ENCODE measurements around the gene PGBD5. TPM values are rescaled to one million over a fixed set of nuclear protein-coding genes. Genes with fewer than 3 reads are reported as not detected.
A peak's percentile ranks its signal among the peaks of the same experiment; 100 is the strongest.

PGBD5 gene
- total RNA-seq, 1 donor from 2014 or later: 14.7 TPM

DNA sequence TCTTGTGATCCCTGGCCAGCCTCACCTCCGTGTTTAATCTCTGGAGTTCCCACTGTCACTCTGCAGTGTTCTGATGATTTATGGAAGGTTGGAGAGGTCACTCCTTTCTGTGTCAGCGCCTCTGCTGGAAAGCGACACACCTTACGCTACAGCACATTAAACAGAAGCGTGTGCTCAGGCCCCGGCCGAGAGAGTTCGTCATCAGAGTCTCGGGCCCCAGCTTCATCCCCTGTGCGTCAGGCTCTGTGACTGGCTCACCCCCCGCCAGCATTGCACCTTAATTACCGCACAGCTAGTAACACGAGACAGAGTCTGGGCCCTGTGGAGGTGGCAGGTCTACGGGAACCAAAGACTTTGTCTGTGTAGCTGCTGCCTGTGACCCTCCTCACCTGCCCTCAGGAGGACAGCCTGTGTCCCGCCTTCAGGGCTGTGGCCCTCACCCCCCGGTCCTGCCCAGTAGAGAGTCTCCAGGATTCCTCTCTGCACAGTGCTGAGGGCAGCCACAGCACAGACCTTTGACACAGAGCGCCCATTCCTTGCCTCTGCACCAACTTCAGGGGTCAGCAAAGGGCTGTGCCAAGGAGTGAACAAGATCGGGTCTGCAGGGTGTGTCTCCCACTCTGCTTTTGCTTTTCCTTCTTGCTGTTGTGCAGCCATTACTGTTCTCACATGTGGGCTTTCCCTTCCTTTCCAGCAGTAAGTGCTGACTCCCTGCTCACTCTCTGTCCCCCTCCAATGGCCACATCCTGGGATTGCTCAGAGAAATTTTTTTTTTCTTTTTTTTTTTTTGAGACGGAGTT, 157.6 kb downstream of the PGBD5 start:
- Mint-ChIP-seq H3K27me3 (ENCODE audit: low read depth, unreplicated experiment) (no peaks in the 10 kb centered on the region), H3K36me3 (ENCODE audit: low read depth, unreplicated experiment) (peaks cover 23% of the 10 kb centered on the region), H3K4me1 (ENCODE audit: low read depth, unreplicated experiment) (peaks cover 2% of the 10 kb centered on the region), H3K4me3 (ENCODE audit: unreplicated experiment) (no peak overlapping the region), H3K27ac (ENCODE audit: unreplicated experiment) (peak overlapping the region; percentile 26), H3K9me3 (ENCODE audit: unreplicated experiment) (no peaks in the 10 kb centered on the region)
- Histone ChIP-seq H3K36me3 (ENCODE audit: insufficient read depth, low read length) (peaks cover 18% of the 10 kb centered on the region), H3K79me2 (ENCODE audit: insufficient read depth, low read length) (no peaks in the 10 kb centered on the region), H3K9me3 (ENCODE audit: insufficient read depth, low read depth, low read length) (no peaks in the 10 kb centered on the region), H3K27ac (ENCODE audit: low read depth, low read length) (no peak overlapping the region), H3K4me1 (ENCODE audit: insufficient read depth, low read length) (peaks cover 9% of the 10 kb centered on the region), H4K20me1 (ENCODE audit: insufficient read depth, low read length) (peaks cover 24% of the 10 kb centered on the region), H3K4me3 (ENCODE audit: insufficient read depth, low read depth, low read length) (no peak overlapping the region), H3K9ac (ENCODE audit: low read length) (no peak overlapping the region), H2AFZ (ENCODE audit: low read depth, low read length) (no peak overlapping the region), H3K4me2 (ENCODE audit: low read length) (peak overlapping the region; percentile 1), H3K27me3 (ENCODE audit: insufficient read depth, low read length) (no peaks in the 10 kb centered on the region)
- FAIRE-seq (peak; percentile 49), DNase-seq (ENCODE audit: low read depth) (peak; percentile 50)
- TF ChIP-seq, protein P1, sequence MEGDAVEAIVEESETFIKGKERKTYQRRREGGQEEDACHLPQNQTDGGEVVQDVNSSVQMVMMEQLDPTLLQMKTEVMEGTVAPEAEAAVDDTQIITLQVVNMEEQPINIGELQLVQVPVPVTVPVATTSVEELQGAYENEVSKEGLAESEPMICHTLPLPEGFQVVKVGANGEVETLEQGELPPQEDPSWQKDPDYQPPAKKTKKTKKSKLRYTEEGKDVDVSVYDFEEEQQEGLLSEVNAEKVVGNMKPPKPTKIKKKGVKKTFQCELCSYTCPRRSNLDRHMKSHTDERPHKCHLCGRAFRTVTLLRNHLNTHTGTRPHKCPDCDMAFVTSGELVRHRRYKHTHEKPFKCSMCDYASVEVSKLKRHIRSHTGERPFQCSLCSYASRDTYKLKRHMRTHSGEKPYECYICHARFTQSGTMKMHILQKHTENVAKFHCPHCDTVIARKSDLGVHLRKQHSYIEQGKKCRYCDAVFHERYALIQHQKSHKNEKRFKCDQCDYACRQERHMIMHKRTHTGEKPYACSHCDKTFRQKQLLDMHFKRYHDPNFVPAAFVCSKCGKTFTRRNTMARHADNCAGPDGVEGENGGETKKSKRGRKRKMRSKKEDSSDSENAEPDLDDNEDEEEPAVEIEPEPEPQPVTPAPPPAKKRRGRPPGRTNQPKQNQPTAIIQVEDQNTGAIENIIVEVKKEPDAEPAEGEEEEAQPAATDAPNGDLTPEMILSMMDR (IDR thresholded peaks at IDR 0.05; ENCODE audit: insufficient read depth, low read depth, low read length): peak; percentile 69
- TF ChIP-seq EZH2 (IDR thresholded peaks at IDR 0.05; ENCODE audit: insufficient read depth, low read length): no peak

DNA sequence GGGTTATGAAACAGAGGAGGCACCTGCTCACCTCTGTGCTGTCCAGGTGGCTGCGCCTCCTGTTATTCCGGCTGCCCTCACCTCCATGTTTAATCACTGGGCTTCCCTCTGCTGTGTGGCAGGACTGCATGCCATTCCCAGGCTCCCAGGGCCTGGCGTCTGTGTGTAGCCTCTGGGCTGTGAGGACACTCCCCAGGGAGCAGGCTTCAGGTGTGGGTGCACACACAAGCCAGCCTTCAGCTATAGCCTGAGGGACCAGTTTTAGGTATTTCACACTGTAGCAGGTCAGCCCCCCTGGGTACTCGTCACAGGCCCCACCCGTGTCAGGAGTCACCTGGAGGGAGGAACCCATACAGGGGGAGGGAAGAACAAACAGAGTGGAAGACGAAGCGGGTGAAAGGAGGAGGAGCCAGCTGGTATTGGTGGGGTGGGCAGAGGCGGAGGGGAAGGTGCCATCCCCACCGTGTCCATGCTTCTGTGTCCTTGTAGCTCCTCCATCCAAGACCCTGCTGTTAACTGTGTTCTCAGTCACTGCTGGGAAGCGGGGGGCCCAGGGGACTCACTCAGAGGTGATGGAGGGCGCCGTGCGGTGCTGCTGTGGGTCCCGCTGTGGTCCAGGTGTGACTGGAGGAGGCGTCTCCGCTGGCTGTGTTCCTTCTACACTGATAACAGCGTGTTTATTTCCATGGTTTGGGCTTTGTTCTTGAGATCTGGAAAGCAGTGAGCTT, 158.6 kb downstream of the PGBD5 start:
- H3K36me3 Mint-ChIP-seq (ENCODE audit: low read depth, unreplicated experiment): peaks cover 21% of the 10 kb centered on the region
- H3K4me3 ChIP-seq (ENCODE audit: insufficient read depth, low read depth, low read length): no peak overlapping the region
- peaks cover 20% of the 10 kb centered on the region for H3K36me3 ChIP-seq (ENCODE audit: insufficient read depth, low read length)
- TF ChIP-seq, protein P1 (IDR thresholded peaks at IDR 0.05; ENCODE audit: insufficient read depth, low read depth, low read length): no peak
- TF ChIP-seq EZH2 (IDR thresholded peaks at IDR 0.05; ENCODE audit: insufficient read depth, low read length): no peak
- H3K4me3 Mint-ChIP-seq (ENCODE audit: unreplicated experiment): no peak overlapping the region
- no peaks in the 10 kb centered on the region for H3K27me3 Mint-ChIP-seq (ENCODE audit: low read depth, unreplicated experiment)
- no peak for FAIRE-seq
- no peaks in the 10 kb centered on the region for H3K9me3 ChIP-seq (ENCODE audit: insufficient read depth, low read depth, low read length)
- H3K27me3 ChIP-seq (ENCODE audit: insufficient read depth, low read length): no peaks in the 10 kb centered on the region
- H3K9me3 Mint-ChIP-seq (ENCODE audit: unreplicated experiment): no peaks in the 10 kb centered on the region
- peaks cover 16% of the 10 kb centered on the region for H4K20me1 ChIP-seq (ENCODE audit: insufficient read depth, low read length)
- H3K4me1 Mint-ChIP-seq (ENCODE audit: low read depth, unreplicated experiment): peaks cover 2% of the 10 kb centered on the region
- H3K27ac ChIP-seq (ENCODE audit: low read depth, low read length): no peak overlapping the region
- peaks cover 9% of the 10 kb centered on the region for H3K4me1 ChIP-seq (ENCODE audit: insufficient read depth, low read length)
- H3K79me2 ChIP-seq (ENCODE audit: insufficient read depth, low read length): no peaks in the 10 kb centered on the region
- no peak overlapping the region for H3K27ac Mint-ChIP-seq (ENCODE audit: unreplicated experiment)
- DNase-seq (ENCODE audit: low read depth): no peak
- H3K4me2 ChIP-seq (ENCODE audit: low read length): no peak overlapping the region
- H3K9ac ChIP-seq (ENCODE audit: low read length): no peak overlapping the region
- H2AFZ ChIP-seq (ENCODE audit: low read depth, low read length): no peak overlapping the region

Measured in astrocyte (in vitro differentiated cells and primary cell).